CD4-positive, alpha-beta T cell (primary cell): ENCODE data around the gene DGKB. TPM values are rescaled to one million over a fixed set of nuclear protein-coding genes. Genes with fewer than 3 reads are reported as not detected.

ENCODE experiments used
- ATAC-seq: fragments of 200-7000 bp; cut with Tn5 transposase; one replicate; pipeline ENCODE4 v1.10.0; 2022; ENCODE audit warnings: mild to moderate bottlenecking; ENCODE audit not compliant: poor library complexity
- CTCF ChIA-PET: fragments of 350-600 bp; sonication (Branson Sonifier 250); formaldehyde crosslinking; loops from one replicate; lab custom pipeline; 2021; ENCODE audit warnings: antibody characterized with exemption, inconsistent platforms; lab: Charles Lee
- POLR2A ChIA-PET: fragments of 350-600 bp; sonication (Branson Sonifier 250); formaldehyde crosslinking; loops from one replicate; lab custom pipeline; 2021; ENCODE audit warnings: antibody characterized with exemption, inconsistent platforms; lab: Charles Lee
- DNase-seq, 14 experiments: peaks; one replicate each; pipeline ENCODE4 v3.0.0-alpha.2; 2013 to 2020; ENCODE audit warnings: mixed read lengths in 2 of 14
- H3K27ac ChIP-seq, 2 donors: one replicate each; pipeline versions ENCODE4 v1.5.1 to v1.7.0; 2013; ENCODE audit warnings: low read length in 2 of 2, low read depth in 1 of 2, mild to moderate bottlenecking in 1 of 2
- H3K27me3 ChIP-seq, 2 experiments: 1 replicate in 1 of 2; 2 replicates in 1 of 2; pipeline versions ENCODE4 v1.6.1 to v1.7.0; 2013; ENCODE audit warnings: low read length in 2 of 2, control low read depth in 1 of 2, mild to moderate bottlenecking in 1 of 2, moderate library complexity in 1 of 2; ENCODE audit not compliant: insufficient read depth in 2 of 2, control insufficient read depth in 1 of 2
- H3K36me3 ChIP-seq: one replicate; pipeline ENCODE4 v1.6.1; 2013; ENCODE audit warnings: low read length, control low read depth; ENCODE audit not compliant: insufficient read depth
- H3K4me1 ChIP-seq: one replicate; pipeline ENCODE4 v1.6.1; 2013; ENCODE audit warnings: low read length, control low read depth; ENCODE audit not compliant: insufficient read depth
- H3K4me3 ChIP-seq: one replicate; pipeline ENCODE4 v1.5.1; 2013; ENCODE audit warnings: mild to moderate bottlenecking, low read length, moderate library complexity
- H3K9me3 ChIP-seq, 2 experiments: 1 replicate in 1 of 2; 2 replicates in 1 of 2; pipeline versions ENCODE4 v1.6.1 to v1.7.0; 2013; ENCODE audit warnings: low read length in 2 of 2, mild to moderate bottlenecking in 2 of 2, control low read depth in 1 of 2, moderate library complexity in 1 of 2; ENCODE audit not compliant: control insufficient read depth in 1 of 2, insufficient read depth in 1 of 2
- H3K27ac Mint-ChIP-seq: one replicate; pipeline ENCODE4 v1.8.0; 2020; ENCODE audit warnings: mixed read lengths
- H3K27me3 Mint-ChIP-seq: one replicate; pipeline ENCODE4 v1.8.0; 2021; ENCODE audit warnings: mixed read lengths
- H3K36me3 Mint-ChIP-seq: one replicate; pipeline ENCODE4 v1.8.0; 2021; ENCODE audit warnings: low read depth, mixed read lengths
- H3K4me1 Mint-ChIP-seq: one replicate; pipeline ENCODE4 v1.8.0; 2021; ENCODE audit warnings: low read depth, mixed read lengths
- H3K4me3 Mint-ChIP-seq: one replicate; pipeline ENCODE4 v1.8.0; 2020; ENCODE audit warnings: mild to moderate bottlenecking, mixed read lengths
- H3K9me3 Mint-ChIP-seq: one replicate; pipeline ENCODE4 v1.8.0; 2020; ENCODE audit warnings: mixed read lengths
- intact Hi-C, 2 experiments: fragments of 100-400 bp; cut with DNase I in 1 of 2; cut with micrococcal nuclease in 1 of 2; formaldehyde crosslinking; loops; one replicate each; pipeline versions ENCODE4 v1.15.1 to v1.9.0; 2023 to 2025; cut with DNase I, micrococcal nuclease
- total RNA-seq, 174 experiments: library from RNA in 2 of 174; stranded (reverse) in 2 of 174; gene quantifications; one replicate each; pipeline ENCODE4 v1.2.3 and lab custom pipeline; 2021 to 2026
- TF ChIP-seq, protein P1 (sequence below): fragments of 200-600 bp; IDR thresholded peaks from one replicate; pipeline ENCODE4 v1.8.0; 2022; ENCODE audit warnings: antibody characterized with exemption, mild to moderate bottlenecking

DGKB gene
- total RNA-seq, 2 experiments from 2014 or later: not detected

DNA sequence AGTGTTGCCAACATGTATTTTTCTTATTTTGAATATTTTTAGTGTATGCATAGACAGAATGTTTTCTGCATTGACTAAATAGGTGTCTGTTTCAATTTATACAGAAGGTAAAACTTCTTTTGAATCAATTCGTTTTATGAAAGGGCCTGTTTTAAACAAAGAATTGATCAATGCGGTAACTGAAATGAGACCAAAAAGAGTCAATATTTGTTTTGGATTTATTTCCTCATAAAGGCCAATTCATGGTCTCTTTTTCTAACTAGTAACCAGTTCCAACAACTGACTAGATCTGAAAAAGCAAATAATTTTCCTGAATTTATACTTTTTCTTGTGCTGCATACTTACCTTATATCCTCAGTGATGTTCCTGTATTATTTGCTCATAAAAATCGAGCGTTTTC, 320.5 kb downstream of the DGKB start:
- Histone ChIP-seq H3K27me3 (no peaks in the 10 kb centered on the region), H3K27ac (no peak overlapping the region), H3K36me3 (no peaks in the 10 kb centered on the region), H3K4me3 (no peak overlapping the region), H3K9me3 (peaks cover 0 to 3% of the 10 kb centered on the region in 2 experiments), H3K4me1 (no peaks in the 10 kb centered on the region)
- Mint-ChIP-seq H3K4me3 (no peak overlapping the region), H3K36me3 (no peaks in the 10 kb centered on the region), H3K27ac (no peak overlapping the region), H3K4me1 (no peaks in the 10 kb centered on the region), H3K27me3 (no peaks in the 10 kb centered on the region), H3K9me3 (peaks cover 2% of the 10 kb centered on the region)
- ATAC-seq (no peak), DNase-seq (no peak)
- ChIA-PET POLR2A (no interaction called here), CTCF (no interaction called here)
- TF ChIP-seq, protein P1, sequence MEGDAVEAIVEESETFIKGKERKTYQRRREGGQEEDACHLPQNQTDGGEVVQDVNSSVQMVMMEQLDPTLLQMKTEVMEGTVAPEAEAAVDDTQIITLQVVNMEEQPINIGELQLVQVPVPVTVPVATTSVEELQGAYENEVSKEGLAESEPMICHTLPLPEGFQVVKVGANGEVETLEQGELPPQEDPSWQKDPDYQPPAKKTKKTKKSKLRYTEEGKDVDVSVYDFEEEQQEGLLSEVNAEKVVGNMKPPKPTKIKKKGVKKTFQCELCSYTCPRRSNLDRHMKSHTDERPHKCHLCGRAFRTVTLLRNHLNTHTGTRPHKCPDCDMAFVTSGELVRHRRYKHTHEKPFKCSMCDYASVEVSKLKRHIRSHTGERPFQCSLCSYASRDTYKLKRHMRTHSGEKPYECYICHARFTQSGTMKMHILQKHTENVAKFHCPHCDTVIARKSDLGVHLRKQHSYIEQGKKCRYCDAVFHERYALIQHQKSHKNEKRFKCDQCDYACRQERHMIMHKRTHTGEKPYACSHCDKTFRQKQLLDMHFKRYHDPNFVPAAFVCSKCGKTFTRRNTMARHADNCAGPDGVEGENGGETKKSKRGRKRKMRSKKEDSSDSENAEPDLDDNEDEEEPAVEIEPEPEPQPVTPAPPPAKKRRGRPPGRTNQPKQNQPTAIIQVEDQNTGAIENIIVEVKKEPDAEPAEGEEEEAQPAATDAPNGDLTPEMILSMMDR: no peak
- intact Hi-C loops: no loop called here

DNA sequence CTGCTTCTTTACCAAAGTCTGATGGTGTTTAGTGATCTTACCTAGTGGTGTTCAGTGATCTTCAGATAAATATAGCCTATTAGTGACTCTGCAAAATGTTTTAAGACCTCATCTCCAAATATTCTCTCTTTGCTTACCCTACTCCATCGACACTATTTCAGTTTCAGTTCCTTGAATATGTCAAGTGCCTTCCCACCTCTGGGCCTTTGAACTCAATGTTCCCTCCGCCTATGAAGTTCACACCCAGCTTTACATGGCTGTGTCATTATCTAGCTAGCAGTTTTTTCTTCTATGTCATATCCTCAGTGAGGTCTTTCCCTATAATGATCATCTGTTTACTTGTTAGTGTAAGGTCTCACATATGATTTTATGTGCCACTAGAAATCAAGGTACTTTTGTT, 322.6 kb downstream of the DGKB start:
- intact Hi-C loops: no loop called here
- Histone ChIP-seq H3K4me3 (no peak overlapping the region), H3K36me3 (no peaks in the 10 kb centered on the region), H3K27me3 (no peaks in the 10 kb centered on the region), H3K9me3 (peaks cover 0 to 3% of the 10 kb centered on the region in 2 experiments), H3K27ac (no peak overlapping the region), H3K4me1 (no peaks in the 10 kb centered on the region)
- H3K36me3 Mint-ChIP-seq: no peaks in the 10 kb centered on the region
- no peak overlapping the region for H3K27ac Mint-ChIP-seq
- POLR2A ChIA-PET: no interaction called here
- H3K4me3 Mint-ChIP-seq: no peak overlapping the region
- H3K27me3 Mint-ChIP-seq: no peaks in the 10 kb centered on the region
- CTCF ChIA-PET: no interaction called here
- no peak for ATAC-seq
- DNase-seq: no peak
- no peaks in the 10 kb centered on the region for H3K9me3 Mint-ChIP-seq
- TF ChIP-seq, protein P1: no peak
- no peaks in the 10 kb centered on the region for H3K4me1 Mint-ChIP-seq

DNA sequence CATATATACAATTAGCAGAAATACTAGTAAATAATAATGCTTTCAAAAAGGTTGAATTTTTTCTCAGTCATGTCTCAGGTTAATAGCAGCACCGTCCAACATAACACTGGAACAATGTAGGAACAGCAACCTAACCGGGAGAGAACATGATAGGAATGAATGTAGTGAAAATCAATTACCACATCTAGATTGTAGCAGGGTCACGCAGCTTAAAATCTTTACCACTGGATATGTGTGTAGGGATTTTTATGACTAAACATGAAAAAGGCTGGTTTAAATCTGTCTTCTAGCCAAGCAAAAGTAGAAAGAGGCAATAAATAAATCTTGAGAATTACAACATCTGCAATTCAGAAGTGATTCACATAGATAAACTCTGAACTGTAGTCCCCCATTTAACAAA, 326.0 kb downstream of the DGKB start:
- Mint-ChIP-seq H3K36me3 (no peaks in the 10 kb centered on the region), H3K27ac (no peak overlapping the region), H3K27me3 (no peaks in the 10 kb centered on the region), H3K4me3 (no peak overlapping the region), H3K9me3 (no peaks in the 10 kb centered on the region), H3K4me1 (no peaks in the 10 kb centered on the region)
- TF ChIP-seq, protein P1: no peak
- intact Hi-C loops: no loop called here
- DNase-seq: no peak
- Histone ChIP-seq H3K27me3 (no peaks in the 10 kb centered on the region), H3K4me3 (no peak overlapping the region), H3K9me3 (peaks cover 0 to 3% of the 10 kb centered on the region in 2 experiments), H3K27ac (no peak overlapping the region), H3K36me3 (no peaks in the 10 kb centered on the region), H3K4me1 (no peaks in the 10 kb centered on the region)
- ChIA-PET CTCF (no interaction called here), POLR2A (no interaction called here)
- no peak for ATAC-seq
